Lung (tissue), 16 donors: ENCODE data around the gene DTL. TPM values are rescaled to one million over a fixed set of nuclear protein-coding genes. Genes with fewer than 3 reads are reported as not detected.
"Not testable (repeated sequence)": the region's sequence is repeated elsewhere in the genome, so short reads cannot be mapped to it uniquely, and the experiment has no call there.

Source experiments
- ATAC-seq: fragments of 200-7000 bp; cut with Tn5 transposase; one replicate; pipeline ENCODE4 v1.9.1; 2020; ENCODE audit warnings: moderate number of reproducible peaks; ENCODE audit not compliant: insufficient read depth, low FRiP score
- DNase-seq, 3 donors: peaks; one replicate each; pipeline ENCODE4 v3.0.0-alpha.2; 2013 to 2017
- H3K27ac ChIP-seq, 2 donors: one replicate each; pipeline ENCODE4 v1.5.1; 2013; ENCODE audit warnings: mild to moderate bottlenecking in 2 of 2, moderate library complexity in 2 of 2, control low read depth in 1 of 2, inconsistent platforms in 1 of 2, low read depth in 1 of 2, low read length in 1 of 2
- H3K27me3 ChIP-seq, 3 donors: one replicate each; pipeline ENCODE4 v1.5.1; 2013; ENCODE audit warnings: low read length in 2 of 3; ENCODE audit not compliant: control insufficient read depth in 3 of 3, insufficient read depth in 3 of 3
- H3K36me3 ChIP-seq, 4 donors: one replicate each; pipeline ENCODE4 v1.5.1; 2013; ENCODE audit warnings: low read length in 4 of 4, mild to moderate bottlenecking in 1 of 4, moderate library complexity in 1 of 4; ENCODE audit not compliant: control insufficient read depth in 4 of 4, insufficient read depth in 4 of 4
- H3K4me1 ChIP-seq, 5 donors: one replicate each; pipeline ENCODE4 v1.5.1; 2013; ENCODE audit warnings: low read length in 5 of 5, mild to moderate bottlenecking in 2 of 5, moderate library complexity in 1 of 5; ENCODE audit not compliant: control insufficient read depth in 5 of 5, insufficient read depth in 5 of 5
- H3K4me3 ChIP-seq: one replicate; pipeline ENCODE4 v1.5.1; 2013; ENCODE audit warnings: mild to moderate bottlenecking, control low read depth, moderate library complexity
- H3K9ac ChIP-seq, 2 donors: one replicate each; pipeline ENCODE4 v1.5.1; 2013; ENCODE audit warnings: low read length in 2 of 2, control low read depth in 1 of 2; ENCODE audit not compliant: insufficient read depth in 1 of 2
- H3K9me3 ChIP-seq, 4 donors: one replicate each; pipeline ENCODE4 v1.5.1; 2013; ENCODE audit warnings: low read length in 3 of 4, mild to moderate bottlenecking in 1 of 4, moderate library complexity in 1 of 4; ENCODE audit not compliant: control insufficient read depth in 4 of 4, insufficient read depth in 3 of 4
- WGBS, 2 donors: extraction: QIAGEN DNeasy Blood & Tissue Kit; methylation state at CpG; one replicate each; pipeline ENCODE4 v1.1.7; 2013; 5-methylcytosine and 5-hydroxymethylcytosine counted together
- long read RNA-seq, 5 donors: transcript quantifications; one replicate each; lab custom pipeline, GENCODE V29; 2026
- polyA plus RNA-seq, 2 donors: library from polyadenylated mRNA; stranded (reverse); fragments of 200-250 nt; gene quantifications; one replicate each; pipeline ENCODE4 v1.2.1, GENCODE V29; 2013
- total RNA-seq, 2 donors: library from RNA; depleted of rRNA in 1 of 2; stranded (reverse); fragments of >200 nt in 1 of 2; gene quantifications; one replicate each; pipeline ENCODE4 v1.2.1, GENCODE V29; 2014 to 2021
- TF ChIP-seq, protein P1 (sequence below): IDR thresholded peaks from 2 replicates; pipeline ENCODE4 v1.5.1; 2012; ENCODE audit warnings: mild to moderate bottlenecking; ENCODE audit errors: control extremely low read depth, extremely low read depth
- donor health status: control.
- donor health status: control.
- donor health status: Bipolar disorder and iron deficiency.
- donor health status: healthy.
- donor health status: DM: yes; HTN: yes; CAD: no.

The DTL gene
- total RNA-seq = 10 to 100 TPM in 1 of 2 donors, 1 to 10 TPM in 1; 5.1 to 27.8 TPM
- polyA plus RNA-seq = 1 to 10 TPM; 1.1 to 1.7 TPM
- long read RNA-seq, donor 1, full-length matches to known transcripts = 1 of 11 reads
- long read RNA-seq, donor 1, partial matches to known transcripts = 10 of 11 reads
- long read RNA-seq, donor 1, other reads (novel, unspliced or antisense) = 0 of 11 reads
- long read RNA-seq, donor 2, partial matches to known transcripts = 1,753 of 1,754 reads
- long read RNA-seq, donor 2, other reads (novel, unspliced or antisense) = 0 of 1,754 reads
- long read RNA-seq, donor 3, partial matches to known transcripts = 1,929 of 1,929 reads
- long read RNA-seq, donor 3, other reads (novel, unspliced or antisense) = 0 of 1,929 reads
- long read RNA-seq, donor 4, partial matches to known transcripts = 1,698 of 1,698 reads
- long read RNA-seq, donor 4, other reads (novel, unspliced or antisense) = 0 of 1,698 reads
- long read RNA-seq, donor 5, full-length matches to known transcripts = 2 of 26 reads
- long read RNA-seq, donor 5, partial matches to known transcripts = 24 of 26 reads
- long read RNA-seq, donor 5, other reads (novel, unspliced or antisense) = 0 of 26 reads

DNA sequence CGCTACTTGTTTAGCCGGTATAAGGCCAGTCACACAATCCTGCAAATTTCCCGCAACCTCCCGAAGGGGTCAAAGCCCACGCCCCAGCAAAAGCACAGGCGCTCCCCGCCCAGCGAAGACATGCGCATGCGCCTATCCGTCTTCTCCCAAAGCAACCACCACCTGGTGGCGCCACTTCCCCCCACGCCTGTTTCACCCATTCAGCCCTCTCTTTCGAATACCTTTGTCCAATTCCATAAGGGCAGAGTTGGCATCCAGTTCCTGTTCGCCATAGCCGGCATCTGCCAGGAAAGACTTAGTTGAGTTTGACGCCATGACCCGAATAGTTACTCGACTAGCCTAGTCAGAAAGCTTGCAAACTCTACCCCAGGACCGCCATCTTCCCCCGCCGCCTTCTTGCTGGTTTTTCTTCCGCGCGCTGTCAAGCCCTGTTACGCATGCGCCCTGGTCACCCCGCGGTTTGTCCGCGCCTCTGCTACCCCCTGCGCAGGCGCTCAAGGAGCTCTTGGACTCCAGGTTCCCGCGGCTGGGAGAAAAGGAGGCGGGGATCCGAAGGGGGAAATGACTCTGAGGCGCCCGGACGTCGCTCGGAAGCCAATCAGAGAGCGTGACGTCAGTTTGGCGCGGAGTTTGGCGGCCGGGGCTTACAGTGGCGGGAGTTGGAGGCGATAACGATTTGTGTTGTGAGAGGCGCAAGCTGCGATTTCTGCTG is at the start of gene DTL, which contains the start of gene INTS7:
DTL (plus strand) TSS at position 626 of the 712 bp plus-strand sequence. CDS start 143 bp downstream, outside the sequence.
INTS7 (minus strand) TSS at position 435 of the 712 bp plus-strand sequence; CDS start at position 315, 120 bp downstream.
- H3K9me3 ChIP-seq = no peaks in the 10 kb centered on the region
- H3K27ac ChIP-seq = peak within 1 kb of the TSS; percentile 96 to 99
- TF ChIP-seq, protein P1, sequence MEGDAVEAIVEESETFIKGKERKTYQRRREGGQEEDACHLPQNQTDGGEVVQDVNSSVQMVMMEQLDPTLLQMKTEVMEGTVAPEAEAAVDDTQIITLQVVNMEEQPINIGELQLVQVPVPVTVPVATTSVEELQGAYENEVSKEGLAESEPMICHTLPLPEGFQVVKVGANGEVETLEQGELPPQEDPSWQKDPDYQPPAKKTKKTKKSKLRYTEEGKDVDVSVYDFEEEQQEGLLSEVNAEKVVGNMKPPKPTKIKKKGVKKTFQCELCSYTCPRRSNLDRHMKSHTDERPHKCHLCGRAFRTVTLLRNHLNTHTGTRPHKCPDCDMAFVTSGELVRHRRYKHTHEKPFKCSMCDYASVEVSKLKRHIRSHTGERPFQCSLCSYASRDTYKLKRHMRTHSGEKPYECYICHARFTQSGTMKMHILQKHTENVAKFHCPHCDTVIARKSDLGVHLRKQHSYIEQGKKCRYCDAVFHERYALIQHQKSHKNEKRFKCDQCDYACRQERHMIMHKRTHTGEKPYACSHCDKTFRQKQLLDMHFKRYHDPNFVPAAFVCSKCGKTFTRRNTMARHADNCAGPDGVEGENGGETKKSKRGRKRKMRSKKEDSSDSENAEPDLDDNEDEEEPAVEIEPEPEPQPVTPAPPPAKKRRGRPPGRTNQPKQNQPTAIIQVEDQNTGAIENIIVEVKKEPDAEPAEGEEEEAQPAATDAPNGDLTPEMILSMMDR = peak; percentile 39
- H3K4me1 ChIP-seq = peaks cover 0 to 33% (median 9%) of the 10 kb centered on the region in 5 donors
- 0% methylated on average over 53 of the region's 53 CpGs for WGBS, 2 donors
- H3K27me3 ChIP-seq = no peaks in the 10 kb centered on the region
- peak within 1 kb of the TSS; percentile 60 for H3K4me3 ChIP-seq
- DNase-seq = peak; percentile 100
- peak; percentile 94 for ATAC-seq
- peak within 1 kb of the TSS; percentile 76 to 91 for H3K9ac ChIP-seq
- H3K36me3 ChIP-seq = no peaks in the 10 kb centered on the region

DNA sequence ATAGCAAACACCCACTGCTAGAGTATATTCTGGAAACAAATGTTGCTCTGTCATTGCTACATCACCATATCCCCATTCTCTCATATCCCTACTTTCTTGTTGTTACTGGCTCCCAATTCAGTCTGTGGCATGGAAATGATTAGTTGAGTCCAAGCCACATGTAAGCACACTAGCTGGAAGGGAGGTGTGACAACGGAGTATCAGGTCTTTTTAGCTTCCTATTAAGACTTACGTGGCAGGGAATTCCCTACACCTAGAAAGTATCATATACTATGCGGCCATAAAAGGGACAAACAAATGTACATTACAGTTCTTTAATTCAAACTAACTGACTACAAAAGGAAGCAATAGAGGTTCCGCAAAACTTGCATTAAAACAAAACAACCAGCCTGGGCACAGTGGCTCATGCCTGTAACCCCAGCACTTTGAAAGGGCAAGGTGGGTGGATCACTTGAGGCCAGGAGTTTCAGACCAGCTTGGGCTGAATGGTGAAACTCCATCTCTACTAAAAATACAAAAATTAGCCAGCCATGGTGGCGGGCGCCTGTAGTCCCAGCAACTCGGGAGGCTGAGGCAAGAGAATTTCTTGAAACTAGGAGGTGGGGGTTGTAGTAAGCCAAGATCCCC is 48.8 kb upstream of the DTL start:
- H3K27me3 ChIP-seq = no peaks in the 10 kb centered on the region
- H3K4me3 ChIP-seq = no peak overlapping the region
- ATAC-seq (no peak), DNase-seq (no peak)
- H3K9me3 ChIP-seq = no peaks in the 10 kb centered on the region
- TF ChIP-seq, protein P1 = no peak
- no peak overlapping the region for H3K27ac ChIP-seq
- 94 to 97% methylated on average over 7 of the region's 7 CpGs for WGBS, 2 donors
- H3K4me1 ChIP-seq = no peaks in the 10 kb centered on the region
- peaks cover 6 to 21% (median 10%) of the 10 kb centered on the region in 4 donors for H3K36me3 ChIP-seq
- no peak overlapping the region for H3K9ac ChIP-seq

GRCh38 chr1:211991695-211992094 is 43.9 kb upstream of the DTL start:
- no peak for ATAC-seq
- TF ChIP-seq, protein P1 = no peak

DNA sequence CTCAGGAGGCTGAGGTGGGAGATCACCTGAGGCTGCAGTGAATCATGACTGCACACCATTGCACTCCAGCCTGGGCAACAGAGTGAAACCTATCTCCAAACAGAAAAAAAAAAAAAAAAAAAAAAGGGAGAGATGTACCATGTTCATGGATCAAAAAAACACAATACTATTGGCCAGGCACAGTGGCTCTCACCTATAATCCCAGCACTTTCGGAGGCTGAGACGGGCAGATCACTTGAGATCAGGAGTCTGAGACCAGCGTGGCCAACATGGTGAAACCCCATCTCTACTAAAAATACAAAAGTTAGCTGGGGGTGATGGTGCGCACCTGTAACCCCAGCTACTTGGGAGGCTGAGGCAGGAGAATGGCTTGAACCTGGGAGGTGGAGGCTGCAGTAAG is 38.1 kb upstream of the DTL start:
- ATAC-seq, H3K27ac ChIP-seq, DNase-seq, H3K27me3 ChIP-seq, H3K4me3 ChIP-seq, H3K4me1 ChIP-seq, H3K9ac ChIP-seq, H3K9me3 ChIP-seq: not testable (repeated sequence)
- WGBS, 2 donors = 98 to 99% methylated on average over 4 of the region's 4 CpGs
- H3K36me3 ChIP-seq = peaks cover 3 to 27% (median 17%) of the 10 kb centered on the region in 4 donors

More at GRCh38 chr1:211991695-211992094, 43.9 kb upstream of the DTL start:
- DNase-seq = no peak
- Histone ChIP-seq H3K27ac (no peak overlapping the region), H3K9me3 (no peaks in the 10 kb centered on the region), H3K36me3 (peaks cover 2 to 8% (median 6%) of the 10 kb centered on the region in 4 donors), H3K27me3 (no peaks in the 10 kb centered on the region), H3K4me3 (no peak overlapping the region), H3K4me1 (no peaks in the 10 kb centered on the region), H3K9ac (no peak overlapping the region)
